ENCODE measurements around the gene GAS7. TPM values are rescaled to one million over a fixed set of nuclear protein-coding genes. Genes with fewer than 3 reads are reported as not detected.
A peak's percentile ranks its signal among the peaks of the same experiment; 100 is the strongest.

GAS7 gene
- total RNA-seq, 2 experiments from 2014 or later, result 0.24 to 0.26 TPM

DNA sequence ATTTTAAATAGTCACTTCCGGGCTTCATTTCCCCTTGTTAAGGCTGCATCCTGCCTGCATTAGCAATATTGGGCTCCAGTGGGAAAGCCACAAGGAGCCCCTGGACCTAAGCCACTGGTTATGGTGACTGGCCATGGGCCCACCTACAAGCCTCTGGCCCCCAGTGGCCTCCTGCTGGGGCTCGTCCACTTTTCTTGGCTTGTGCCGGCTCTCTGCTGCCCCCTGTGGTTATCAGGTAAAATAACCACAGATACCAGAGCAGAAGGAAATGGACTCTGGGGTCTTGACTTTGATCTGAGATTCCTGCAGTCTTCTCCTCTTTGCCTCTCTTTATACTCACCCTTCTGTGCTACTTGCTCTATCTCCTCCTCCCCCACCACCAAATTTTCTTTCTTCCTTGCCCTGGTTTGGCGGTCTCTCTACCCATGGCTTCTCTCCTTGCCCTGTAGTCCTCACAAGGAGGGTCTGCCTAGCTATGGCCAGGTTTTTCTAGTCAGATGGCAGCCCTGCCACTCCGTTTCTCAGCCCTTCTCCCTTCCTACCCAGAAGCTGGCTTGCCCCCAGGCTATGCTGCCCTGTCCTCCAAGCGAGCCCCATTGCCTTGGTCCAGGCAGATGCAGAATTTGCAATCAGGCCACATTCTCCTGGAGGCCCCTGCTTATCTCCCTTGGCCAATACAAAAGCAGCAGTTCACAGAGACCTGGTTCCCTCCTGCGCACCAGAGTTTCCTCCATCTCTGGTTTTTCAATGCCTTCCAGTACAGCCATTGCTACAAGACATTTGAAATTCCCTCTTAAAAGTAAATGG lies 210.4 kb downstream of the GAS7 start:
- Mint-ChIP-seq H3K27me3 (no peaks in the 10 kb centered on the region), H3K4me3 (no peak overlapping the region), H3K36me3 (no peaks in the 10 kb centered on the region), H3K27ac (no peak overlapping the region), H3K9me3 (peaks cover 2% of the 10 kb centered on the region), H3K4me1 (ENCODE audit: low read depth) (no peaks in the 10 kb centered on the region)
- CTCF ChIA-PET, result interaction anchor here (0.6 to 1.5 kb wide), 4 partner anchors 37 to 239 kb away, joined by 3 to 5 read pairs (median 4); no protein-coding TSS in a partner anchor
- intact Hi-C loops (cut with micrococcal nuclease), result no loop called here
- DNase-seq, result peak; percentile 20
- POLR2A ChIA-PET, result no interaction called here

DNA sequence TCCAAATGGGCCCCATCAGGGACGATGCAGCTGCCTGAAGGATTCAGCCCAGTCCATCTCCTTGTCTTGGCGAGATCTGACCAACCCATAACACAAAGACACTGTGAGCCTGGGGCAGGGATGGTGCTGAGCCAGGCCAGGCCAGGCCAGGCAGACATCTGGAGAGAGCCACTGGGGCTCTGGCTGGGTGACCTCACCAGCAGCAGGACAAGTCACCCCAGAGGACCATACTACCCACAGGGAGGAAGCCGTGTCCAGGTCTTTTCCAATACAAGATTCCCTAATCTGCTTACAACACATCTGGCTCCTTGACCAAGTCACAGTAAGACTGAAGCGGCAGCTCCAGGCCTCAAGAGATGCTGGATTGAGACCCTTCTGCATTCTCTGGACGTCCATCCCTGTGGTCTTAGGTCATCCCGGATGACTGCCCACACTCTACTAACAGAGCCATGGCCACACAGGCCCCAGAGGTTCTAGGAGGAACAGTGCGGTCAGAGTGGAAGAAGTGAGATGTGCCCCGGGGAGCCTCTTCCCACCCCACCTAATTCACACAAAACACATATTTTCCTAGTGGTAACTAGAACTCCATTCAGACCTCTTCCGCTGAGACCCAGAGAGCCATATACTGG lies 211.5 kb downstream of the GAS7 start:
- Mint-ChIP-seq H3K36me3 (no peaks in the 10 kb centered on the region), H3K27ac (no peak overlapping the region), H3K4me1 (ENCODE audit: low read depth) (no peaks in the 10 kb centered on the region), H3K27me3 (no peaks in the 10 kb centered on the region), H3K9me3 (no peaks in the 10 kb centered on the region), H3K4me3 (no peak overlapping the region)
- ChIA-PET CTCF (interaction anchor here (0.6 to 1.5 kb wide), 4 partner anchors 38 to 240 kb away, joined by 3 to 5 read pairs (median 4); no protein-coding TSS in a partner anchor), POLR2A (no interaction called here)
- intact Hi-C loops (cut with micrococcal nuclease), result no loop called here
- DNase-seq, result no peak

DNA sequence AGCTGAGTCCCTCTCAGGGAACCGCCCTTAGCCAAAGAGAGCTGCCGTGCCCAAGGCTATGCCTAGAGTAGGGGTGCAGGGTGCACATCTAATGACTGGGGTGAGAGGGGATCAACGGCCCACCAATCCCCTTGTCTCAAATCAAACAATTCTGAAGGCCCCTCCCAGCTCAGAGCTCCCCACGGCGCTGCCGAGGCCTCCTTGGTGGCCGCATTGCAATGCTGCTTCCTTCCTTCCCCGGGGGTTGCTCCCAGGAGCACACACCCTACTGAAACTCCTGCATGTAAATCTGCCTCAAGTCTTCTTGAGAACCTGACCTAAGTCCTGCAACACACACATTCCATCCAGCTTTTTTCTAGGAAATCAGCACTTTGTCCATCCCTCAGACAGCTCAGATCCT lies 212.8 kb downstream of the GAS7 start:
- Mint-ChIP-seq H3K4me3 (no peak overlapping the region), H3K36me3 (no peaks in the 10 kb centered on the region), H3K27me3 (no peaks in the 10 kb centered on the region), H3K27ac (no peak overlapping the region), H3K4me1 (ENCODE audit: low read depth) (no peaks in the 10 kb centered on the region), H3K9me3 (no peaks in the 10 kb centered on the region)
- no peak for DNase-seq
- intact Hi-C loops (cut with micrococcal nuclease), result no loop called here
- CTCF ChIA-PET, result no interaction called here
- POLR2A ChIA-PET, result no interaction called here

DNA sequence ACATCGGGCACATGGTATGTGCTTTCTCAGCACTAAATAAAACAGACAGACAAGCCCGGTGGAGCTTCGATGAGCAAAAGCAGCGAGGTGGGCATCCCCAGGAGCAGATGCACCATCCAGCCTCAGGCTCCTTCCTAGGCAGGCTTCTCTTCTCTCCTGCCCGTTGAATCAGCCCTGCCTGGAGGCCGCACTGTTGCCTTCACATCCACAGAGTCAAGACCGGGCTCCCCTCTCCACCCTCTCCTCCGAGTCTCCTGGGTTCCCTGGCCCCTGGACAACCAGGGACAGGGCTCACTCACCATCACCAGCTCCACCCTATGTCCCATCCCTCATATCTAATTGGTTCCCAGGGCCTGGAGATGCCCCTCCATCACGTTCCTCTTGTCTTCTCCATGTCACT lies 213.6 kb downstream of the GAS7 start:
- Mint-ChIP-seq H3K4me1 (ENCODE audit: low read depth) (no peaks in the 10 kb centered on the region), H3K4me3 (no peak overlapping the region), H3K9me3 (no peaks in the 10 kb centered on the region), H3K27me3 (peaks cover 2% of the 10 kb centered on the region), H3K36me3 (no peaks in the 10 kb centered on the region), H3K27ac (no peak overlapping the region)
- POLR2A ChIA-PET, result no interaction called here
- intact Hi-C loops (cut with micrococcal nuclease), result no loop called here
- CTCF ChIA-PET, result no interaction called here
- no peak for DNase-seq

DNA sequence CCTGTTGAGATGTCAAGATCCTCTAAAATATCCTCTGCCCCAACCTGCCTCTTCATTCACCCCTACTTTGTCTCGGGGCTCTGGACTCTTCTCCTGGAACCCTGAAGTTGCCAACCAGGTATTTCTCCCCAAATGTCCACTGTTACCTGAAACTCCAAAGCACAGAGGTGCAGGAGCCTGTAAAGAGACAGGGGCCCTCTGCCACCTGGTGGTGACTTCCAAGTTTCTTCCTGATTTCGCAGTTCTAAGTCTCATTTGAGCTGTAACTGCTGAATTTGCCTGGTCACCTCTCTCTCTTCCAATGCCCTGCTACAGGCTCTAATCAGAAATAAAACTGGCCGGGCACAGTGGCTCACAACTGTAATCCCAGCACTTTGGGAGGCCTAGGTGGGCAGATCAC lies 216.2 kb downstream of the GAS7 start:
- Mint-ChIP-seq H3K36me3 (no peaks in the 10 kb centered on the region), H3K27ac (no peak overlapping the region), H3K9me3 (no peaks in the 10 kb centered on the region), H3K4me3 (no peak overlapping the region), H3K4me1 (ENCODE audit: low read depth) (peaks cover 3% of the 10 kb centered on the region), H3K27me3 (peaks cover 2% of the 10 kb centered on the region)
- POLR2A ChIA-PET, result no interaction called here
- intact Hi-C loops (cut with micrococcal nuclease), result no loop called here
- CTCF ChIA-PET, result interaction anchor here (2.4 kb wide), 1 partner anchor 57 kb away, joined by 7 read pairs; no protein-coding TSS in a partner anchor
- DNase-seq, result no peak

DNA sequence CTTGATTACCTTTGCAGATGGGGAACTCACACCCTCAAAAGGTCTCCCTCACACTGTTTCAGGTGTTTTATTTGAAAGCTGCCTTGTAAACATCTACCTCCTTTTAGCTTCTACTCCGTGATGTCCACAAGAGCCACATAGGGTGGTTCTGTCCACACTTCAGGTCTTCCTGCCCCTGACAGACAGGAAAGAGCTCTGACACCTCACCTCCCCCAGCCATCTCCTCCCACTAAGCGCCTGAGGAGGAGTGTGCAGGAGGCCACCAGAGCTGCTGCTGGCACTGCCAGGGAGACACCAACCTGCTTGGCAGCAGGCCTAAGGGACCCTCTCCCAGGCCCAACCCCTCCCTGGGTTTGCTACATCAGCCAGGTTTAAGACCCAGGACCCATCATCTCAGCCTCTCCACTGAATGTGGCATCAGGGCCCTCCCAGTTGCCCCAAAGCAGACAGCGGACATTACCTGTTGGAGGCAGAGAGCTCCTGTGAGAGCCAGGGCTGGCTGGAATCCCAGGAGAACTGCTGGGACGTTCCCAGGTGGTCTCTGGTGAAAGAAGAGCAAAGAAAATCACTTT lies 217.0 kb downstream of the GAS7 start:
- ChIA-PET CTCF (interaction anchor here (2.4 kb wide), 1 partner anchor 57 kb away, joined by 7 read pairs; no protein-coding TSS in a partner anchor), POLR2A (no interaction called here)
- Mint-ChIP-seq H3K4me1 (ENCODE audit: low read depth) (peaks cover 4% of the 10 kb centered on the region), H3K36me3 (no peaks in the 10 kb centered on the region), H3K4me3 (no peak overlapping the region), H3K27ac (no peak overlapping the region), H3K9me3 (no peaks in the 10 kb centered on the region), H3K27me3 (peaks cover 2% of the 10 kb centered on the region)
- intact Hi-C loops (cut with micrococcal nuclease), result no loop called here
- DNase-seq, result no peak

DNA sequence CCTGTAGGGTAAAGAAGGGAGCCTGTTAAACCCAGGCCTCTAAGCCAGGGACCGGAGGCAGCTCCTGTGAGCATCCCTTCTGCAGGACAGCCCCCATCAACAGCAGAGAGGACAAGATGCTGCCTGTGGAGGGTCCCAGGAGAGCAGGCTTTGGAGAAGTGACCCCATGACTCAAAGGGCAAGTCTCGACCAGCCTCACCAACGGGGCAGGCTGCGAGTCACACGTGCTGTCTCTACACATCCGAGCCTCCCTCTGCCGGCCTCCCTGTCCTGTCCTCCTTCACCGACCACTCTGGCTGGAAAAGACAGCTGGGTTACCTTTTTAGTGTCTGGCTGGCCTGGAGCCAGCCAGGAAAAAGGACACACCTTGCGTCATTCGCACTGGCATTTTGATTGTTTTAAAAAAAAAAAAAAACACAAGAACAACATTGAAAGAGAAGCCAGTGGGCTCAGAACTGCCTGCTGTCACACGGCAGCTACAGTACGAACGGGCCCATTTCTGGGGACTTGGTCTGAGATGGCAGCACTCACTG lies 218.9 kb downstream of the GAS7 start:
- no peak overlapping the region for H3K4me3 Mint-ChIP-seq
- no peak overlapping the region for H3K27ac Mint-ChIP-seq
- peaks cover 4% of the 10 kb centered on the region for H3K4me1 Mint-ChIP-seq (ENCODE audit: low read depth)
- no peak for DNase-seq
- ChIA-PET CTCF (interaction anchor here (1.6 kb wide), 1 partner anchor 54 kb away, joined by 3 read pairs; no protein-coding TSS in a partner anchor), POLR2A (no interaction called here)
- H3K36me3 Mint-ChIP-seq, result no peaks in the 10 kb centered on the region
- H3K27me3 Mint-ChIP-seq, result peaks cover 2% of the 10 kb centered on the region
- no peaks in the 10 kb centered on the region for H3K9me3 Mint-ChIP-seq
- intact Hi-C loops (cut with micrococcal nuclease), result no loop called here

DNA sequence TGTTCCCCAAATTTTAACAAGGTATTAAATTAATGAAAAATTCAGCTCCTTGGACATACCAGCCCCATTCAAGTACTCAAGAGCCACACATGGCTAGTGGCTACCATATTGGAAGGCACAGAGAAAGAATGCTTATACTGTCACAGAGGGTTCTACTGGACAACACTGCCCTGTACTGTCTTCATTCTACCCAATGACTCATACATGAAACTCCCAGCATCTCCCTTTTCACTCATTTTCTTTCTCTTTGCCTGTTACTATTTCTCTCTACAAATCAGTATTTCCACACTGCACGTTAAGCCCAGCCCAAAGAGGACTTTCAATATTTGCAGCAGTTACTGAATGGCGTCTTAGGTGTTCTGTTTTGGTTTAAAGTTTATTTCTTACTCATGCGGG lies 221.2 kb downstream of the GAS7 start:
- Mint-ChIP-seq H3K4me1 (ENCODE audit: low read depth) (peaks cover 4% of the 10 kb centered on the region), H3K27me3 (peaks cover 2% of the 10 kb centered on the region), H3K9me3 (no peaks in the 10 kb centered on the region), H3K4me3 (no peak overlapping the region), H3K36me3 (no peaks in the 10 kb centered on the region), H3K27ac (no peak overlapping the region)
- intact Hi-C loops (cut with micrococcal nuclease), result no loop called here
- no peak for DNase-seq
- ChIA-PET POLR2A (no interaction called here), CTCF (no interaction called here)

DNA sequence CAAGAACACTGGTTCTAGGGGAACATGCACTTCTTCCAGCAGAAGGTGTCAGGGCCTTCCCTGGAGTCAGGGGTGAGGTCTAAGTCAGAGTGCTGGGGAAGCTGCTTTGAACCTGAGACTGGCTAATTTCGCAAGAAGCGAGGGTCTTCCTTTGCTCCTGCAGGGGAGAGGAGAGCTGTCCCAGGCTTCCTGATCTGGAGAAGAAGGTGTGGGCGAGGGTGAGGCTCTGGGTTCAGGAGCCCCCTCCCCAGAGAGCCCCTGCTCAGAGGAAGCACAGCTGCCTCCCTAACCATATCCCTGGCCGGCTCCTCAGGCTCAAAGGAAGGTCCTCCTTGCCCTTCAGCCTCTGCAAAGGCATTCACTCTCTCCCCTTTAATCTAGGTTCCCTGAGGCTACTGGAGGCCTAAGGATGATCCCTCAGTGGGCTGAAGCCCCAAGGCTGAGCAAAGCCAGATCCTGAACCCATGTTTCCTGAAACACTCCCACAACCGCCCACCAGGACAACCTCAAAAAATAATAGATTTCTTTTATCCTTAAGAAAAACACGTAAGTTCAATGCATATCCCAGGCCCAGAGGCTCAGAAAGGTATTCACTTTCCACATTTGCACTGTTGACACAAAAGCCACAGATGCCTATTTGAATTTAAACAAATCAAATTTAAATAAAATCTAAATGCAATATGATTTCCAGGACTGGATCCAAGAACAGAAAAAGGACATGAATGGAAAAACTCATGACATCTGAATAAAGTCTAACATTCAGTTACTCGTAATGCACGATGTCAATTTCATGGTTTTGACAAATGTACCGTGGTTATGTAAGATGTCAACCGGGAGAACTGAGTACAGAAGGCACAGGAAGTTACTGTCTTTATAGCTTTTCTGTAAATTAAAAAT lies 221.9 kb downstream of the GAS7 start:
- H3K27ac Mint-ChIP-seq, result no peak overlapping the region
- H3K36me3 Mint-ChIP-seq, result no peaks in the 10 kb centered on the region
- CTCF ChIA-PET, result no interaction called here
- H3K27me3 Mint-ChIP-seq, result peaks cover 2% of the 10 kb centered on the region
- H3K9me3 Mint-ChIP-seq, result no peaks in the 10 kb centered on the region
- no peak overlapping the region for H3K4me3 Mint-ChIP-seq
- DNase-seq, result no peak
- intact Hi-C loops (cut with micrococcal nuclease), result no loop called here
- POLR2A ChIA-PET, result no interaction called here
- peaks cover 4% of the 10 kb centered on the region for H3K4me1 Mint-ChIP-seq (ENCODE audit: low read depth)

DNA sequence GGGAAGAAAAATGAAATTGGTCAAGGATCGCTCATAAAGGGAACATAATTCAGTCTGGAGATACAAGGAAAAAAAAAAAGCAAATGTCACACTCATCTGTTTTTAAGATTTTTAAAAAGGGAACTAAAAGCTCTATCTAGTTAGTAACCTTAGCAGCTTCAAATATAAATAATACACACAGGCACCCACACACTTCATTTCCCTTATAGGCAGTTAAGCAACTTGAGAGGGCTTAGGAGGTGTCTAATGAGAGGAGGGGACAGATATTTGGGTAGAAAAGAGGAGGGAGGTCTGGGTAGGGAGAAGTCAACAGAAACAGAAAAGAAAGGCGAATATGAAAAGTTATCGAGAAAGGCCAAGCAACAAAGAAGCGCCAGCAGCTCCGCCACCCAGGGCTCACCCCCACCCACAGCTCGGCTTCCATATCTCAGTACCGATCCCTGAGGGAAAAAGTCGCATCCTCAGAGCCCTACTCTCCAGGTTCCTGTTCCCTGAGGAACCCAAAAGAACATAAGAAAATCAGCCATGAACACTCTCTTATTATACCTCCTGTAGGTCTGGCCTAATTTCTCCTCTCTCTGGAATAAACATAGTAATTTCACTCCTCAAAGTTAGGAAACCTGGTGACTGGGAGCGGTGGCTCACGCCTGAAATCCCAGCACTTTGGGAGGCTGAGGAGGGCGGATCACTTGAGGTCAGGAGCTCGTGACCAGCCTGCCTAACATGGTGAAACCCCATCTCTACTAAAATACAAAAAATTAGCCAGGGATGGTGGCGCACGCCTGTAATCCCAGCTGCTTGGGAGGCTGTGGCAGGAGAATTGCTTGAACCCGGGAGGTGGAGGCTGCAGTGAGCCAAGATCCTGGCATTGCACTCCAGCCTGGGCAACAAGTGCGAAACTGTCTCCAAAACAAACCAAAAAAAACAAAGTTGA lies 223.7 kb downstream of the GAS7 start:
- H3K4me1 Mint-ChIP-seq (ENCODE audit: low read depth), result peaks cover 4% of the 10 kb centered on the region
- H3K4me3 Mint-ChIP-seq, result no peak overlapping the region
- ChIA-PET POLR2A (no interaction called here), CTCF (no interaction called here)
- no peak overlapping the region for H3K27ac Mint-ChIP-seq
- H3K36me3 Mint-ChIP-seq, result no peaks in the 10 kb centered on the region
- H3K27me3 Mint-ChIP-seq, result no peaks in the 10 kb centered on the region
- no peak for DNase-seq
- intact Hi-C loops (cut with micrococcal nuclease), result no loop called here
- H3K9me3 Mint-ChIP-seq, result no peaks in the 10 kb centered on the region
